ENCODE data around the gene MACROD2. TPM values are rescaled to one million over a fixed set of nuclear protein-coding genes. Genes with fewer than 3 reads are reported as not detected.

The MACROD2 gene
- total and polyA plus RNA-seq, 2 of the 4 experiments (the other 2 are of a cell fraction), result not detected

GRCh38 chr20:14569641-14570040 is 574.3 kb downstream of the MACROD2 start:
- CTCF ChIA-PET, result no interaction called here
- ATAC-seq (ENCODE audit: low read depth) (no peak), DNase-seq (no peak)
- Histone ChIP-seq H4K5ac (ENCODE audit: low read depth, low read length) (no peak overlapping the region), H3K9me3 (ENCODE audit: control insufficient read depth, insufficient read depth, low read length) (no peaks in the 10 kb centered on the region), H3K27me3 (ENCODE audit: control insufficient read depth, insufficient read depth, low read length) (no peaks in the 10 kb centered on the region), H3K4me1 (ENCODE audit: control insufficient read depth, insufficient read depth, low read length) (no peaks in the 10 kb centered on the region), H3K36me3 (ENCODE audit: control insufficient read depth, insufficient read depth, low read length) (no peaks in the 10 kb centered on the region), H2AK5ac (ENCODE audit: low read depth, low read length) (no peak overlapping the region), H2BK20ac (ENCODE audit: low read depth, low read length) (no peak overlapping the region), H4K20me1 (ENCODE audit: insufficient read depth, low read length) (no peaks in the 10 kb centered on the region), H4K8ac (ENCODE audit: low read depth in 2 of 2, low read length in 2 of 2) (no peak overlapping the region), H3K9me1 (ENCODE audit: insufficient read depth, low read length) (no peaks in the 10 kb centered on the region), H3K23ac (ENCODE audit: low read depth, low read length) (no peak overlapping the region), H2BK15ac (ENCODE audit: low read depth, low read length) (no peak overlapping the region), H3K9ac (ENCODE audit: low read depth, low read length) (no peak overlapping the region), H2BK5ac (ENCODE audit: low read depth, low read length, poor library complexity, severe bottlenecking) (no peak overlapping the region), H3K4me3 (ENCODE audit: insufficient read depth, low read depth, low read length) (no peak overlapping the region), H3K79me1 (ENCODE audit: low read depth in 1 of 2, low read length in 2 of 2) (no peaks in the 10 kb centered on the region), H2AFZ (replicated peaks; ENCODE audit: low read length, poor library complexity) (no peak overlapping the region), H3K14ac (replicated peaks; ENCODE audit: low read depth, low read length) (no peak overlapping the region), H3K27ac (ENCODE audit: insufficient read depth, low read length) (no peak overlapping the region), H3K4me2 (ENCODE audit: low read depth, low read length) (no peak overlapping the region), H3K18ac (ENCODE audit: low read depth, low read length) (no peak overlapping the region), H3K56ac (ENCODE audit: extremely low read depth, insufficient read depth, low read length) (no peak overlapping the region), H2AK9ac (replicated peaks; ENCODE audit: low read depth, low read length, poor library complexity) (no peak overlapping the region), H4K91ac (ENCODE audit: insufficient read depth, low read depth, low read length) (no peak overlapping the region), H2BK120ac (ENCODE audit: low read depth, low read length) (no peak overlapping the region), H3K4ac (ENCODE audit: low read depth, low read length) (no peak overlapping the region)
- BruUV-seq (replicated peaks), result no TSS peak
- dilution Hi-C loops (cut with HindIII; ENCODE audit: low sequenced_read_pairs, unreplicated experiment) (no loop called here), in situ Hi-C loops (cut with MboI; ENCODE audit: low sequenced_read_pairs) (no loop called here), intact Hi-C loops (cut with micrococcal nuclease) (no loop called here)
- POLR2A ChIA-PET (ENCODE audit: unreplicated experiment), result no interaction called here
- WGBS, 2 experiments (ENCODE audit: extremely low coverage in 2 of 2, insufficient read length in 1 of 2), result no CpG with 5 or more reads among the region's 2 CpGs
- TF ChIP-seq CTCF (conservative IDR thresholded peaks at IDR 0.05; ENCODE audit: low read depth, low read length), result no peak
- TF ChIP-seq ELK1 (IDR thresholded peaks at IDR 0.05; ENCODE audit: borderline replicate concordance, low read depth, low read length), result no peak
- no peak for TF ChIP-seq USF2 (IDR thresholded peaks at IDR 0.05; ENCODE audit: low read depth, low read length)
- TF ChIP-seq MXI1 (IDR thresholded peaks at IDR 0.05; ENCODE audit: borderline replicate concordance, low read depth, low read length), result no peak
- TF ChIP-seq RAD21 (IDR thresholded peaks at IDR 0.05; ENCODE audit: low read length), result no peak
- no peak for TF ChIP-seq CHD1 (IDR thresholded peaks at IDR 0.05; ENCODE audit: low read depth, low read length)
- TF ChIP-seq MAZ (IDR thresholded peaks at IDR 0.05; ENCODE audit: borderline replicate concordance, low read depth, low read length), result no peak
- no peak for TF ChIP-seq MAFK (IDR thresholded peaks at IDR 0.05; ENCODE audit: low read depth, low read length)
- TF ChIP-seq CEBPB (IDR thresholded peaks at IDR 0.05; ENCODE audit: low read depth, low read length), result no peak
- TF ChIP-seq BHLHE40 (IDR thresholded peaks at IDR 0.05; ENCODE audit: low read depth, low read length), result no peak
- TF ChIP-seq RFX5 (IDR thresholded peaks at IDR 0.05; ENCODE audit: low read depth, low read length), result no peak
- no peak for TF ChIP-seq RCOR1 (IDR thresholded peaks at IDR 0.05; ENCODE audit: insufficient replicate concordance, low read length)
- TF ChIP-seq POLR2A (IDR thresholded peaks at IDR 0.05; ENCODE audit: low read depth, low read length), result no peak
- no peak for TF ChIP-seq NFE2L2 (IDR thresholded peaks at IDR 0.05; ENCODE audit: low read depth, low read length)
- TF ChIP-seq SMC3 (IDR thresholded peaks at IDR 0.05; ENCODE audit: low read depth, low read length), result no peak
- no peak for TF ChIP-seq FOS (IDR thresholded peaks at IDR 0.05; ENCODE audit: low read depth, low read length)

Data from IMR-90 (cell line).